Kidney (tissue), 14 donors: ENCODE measurements around the gene NEURL1. TPM values are rescaled to one million over a fixed set of nuclear protein-coding genes. Genes with fewer than 3 reads are reported as not detected.
"Not testable (repeated sequence)": the region's sequence is repeated elsewhere in the genome, so short reads cannot be mapped to it uniquely, and the experiment has no call there.

Experiments used
- DNase-seq, 5 donors: peaks; one replicate each; pipeline ENCODE4 v3.0.0-alpha.2; 2013 to 2020
- FAIRE-seq: peaks from 2 replicates; lab custom pipeline; 2012; peaks lifted over from hg19 to GRCh38; lab: Jason Lieb, UNC
- H3K27ac ChIP-seq, 2 donors: one replicate each; pipeline ENCODE4 v1.7.0; 2013; ENCODE audit warnings: low read depth in 2 of 2, low read length in 2 of 2, inconsistent platforms in 1 of 2
- H3K27me3 ChIP-seq: one replicate; pipeline ENCODE4 v1.7.1; 2013; ENCODE audit warnings: low read length, inconsistent platforms; ENCODE audit not compliant: control insufficient read depth, insufficient read depth
- H3K36me3 ChIP-seq, 3 donors: one replicate each; pipeline versions ENCODE4 v1.7.0 to v1.7.1; 2013; ENCODE audit warnings: low read length in 3 of 3, control low read depth in 1 of 3, inconsistent platforms in 1 of 3; ENCODE audit not compliant: insufficient read depth in 3 of 3, control insufficient read depth in 2 of 3
- H3K4me1 ChIP-seq, 3 donors: one replicate each; pipeline versions ENCODE4 v1.7.0 to v1.7.1; 2013; ENCODE audit warnings: low read length in 3 of 3, inconsistent platforms in 1 of 3, low read depth in 1 of 3; ENCODE audit not compliant: control insufficient read depth in 2 of 3, insufficient read depth in 2 of 3
- H3K4me3 ChIP-seq, 3 donors: one replicate each; pipeline versions ENCODE4 v1.7.0 to v1.8.1; 2013; ENCODE audit warnings: low read length in 3 of 3, control low read depth in 1 of 3, inconsistent platforms in 1 of 3
- H3K9ac ChIP-seq, 3 donors: one replicate each; pipeline versions ENCODE4 v1.7.0 to v1.7.1; 2013; ENCODE audit warnings: low read length in 3 of 3, control low read depth in 1 of 3, inconsistent platforms in 1 of 3
- H3K9me3 ChIP-seq, 3 donors: one replicate each; pipeline versions ENCODE4 v1.7.0 to v1.7.1; 2013; ENCODE audit warnings: low read length in 3 of 3, control low read depth in 1 of 3, inconsistent platforms in 1 of 3; ENCODE audit not compliant: control insufficient read depth in 2 of 3, insufficient read depth in 1 of 3
- CTCF ChIP-seq: IDR thresholded peaks from 3 replicates; pipeline ENCODE4 v1.5.1; 2012; ENCODE audit warnings: mild to moderate bottlenecking, moderate library complexity, borderline replicate concordance; ENCODE audit not compliant: insufficient read depth; ENCODE audit errors: extremely low read depth
- intact Hi-C: fragments of 100-400 bp; cut with DNase I; formaldehyde crosslinking; loops from one replicate; pipeline ENCODE4 v1.11.1; 2022
- polyA plus RNA-seq: library from polyadenylated mRNA; stranded (reverse); fragments of 350-450 nt; fragmentation: Illumina TruSeq; extraction: RNeasy Lipid Tissue Mini Kit (QIAGEN cat#74804); gene quantifications from one replicate; pipeline ENCODE4 v1.2.3, GENCODE V29; 2014; ENCODE audit warnings: low read depth, low replicate concordance; ENCODE audit not compliant: insufficient read depth
- total RNA-seq: library from RNA; stranded (reverse); fragmentation: NEBNext Ultra II Directional; extraction: Animal tissue kit (Norgen Biotek cat#: 25700); gene quantifications from one replicate; pipeline ENCODE4 v1.2.1, GENCODE V29; 2021
- donor health status: control.
- donor health status: control.
- donor health status: control.
- donor health status: control.
- donor health status: control.
- donor health status: DM: yes; HTN: yes; CAD: no.
- donor health status: Normal renal cell carcinoma (clear cell type).

The NEURL1 gene
- total and polyA plus RNA-seq, 2 donors from 2014 or later: 1.2 TPM

GRCh38 chr10:103519798-103520197, 26.3 kb downstream of the NEURL1 start:
- no peak for FAIRE-seq
- H3K27ac ChIP-seq: no peak overlapping the region
- H3K4me3 ChIP-seq: no peak overlapping the region

GRCh38 chr10:103522006-103522405, 28.5 kb downstream of the NEURL1 start:
- intact Hi-C loops, H3K4me3 ChIP-seq, H3K27me3 ChIP-seq, FAIRE-seq, H3K4me1 ChIP-seq, H3K9ac ChIP-seq, H3K27ac ChIP-seq, H3K36me3 ChIP-seq, DNase-seq, H3K9me3 ChIP-seq: not testable (repeated sequence)

More at GRCh38 chr10:103519798-103520197, 26.3 kb downstream of the NEURL1 start:
- no peak for TF ChIP-seq CTCF
- Histone ChIP-seq H3K9ac (no peak overlapping the region), H3K4me1 (no peaks in the 10 kb centered on the region), H3K36me3 (no peaks in the 10 kb centered on the region), H3K27me3 (no peaks in the 10 kb centered on the region), H3K9me3 (no peaks in the 10 kb centered on the region)
- intact Hi-C loops: no loop called here
- no peak for DNase-seq

- H3K4me3 ChIP-seq: no peak overlapping the region
- no peak overlapping the region for H3K9ac ChIP-seq
- no peaks in the 10 kb centered on the region for H3K9me3 ChIP-seq
- no peak for FAIRE-seq
- H3K4me1 ChIP-seq: no peaks in the 10 kb centered on the region
- H3K27me3 ChIP-seq: no peaks in the 10 kb centered on the region
- DNase-seq: no peak
- intact Hi-C loops: no loop called here
- no peak overlapping the region for H3K27ac ChIP-seq
- TF ChIP-seq CTCF: no peak
- H3K36me3 ChIP-seq: no peaks in the 10 kb centered on the region
Observed at GRCh38 chr10:103523683-103524082, 30.2 kb downstream of the NEURL1 start.

GRCh38 chr10:103525901-103526300, 32.4 kb downstream of the NEURL1 start:
- no peaks in the 10 kb centered on the region for H3K27me3 ChIP-seq
- no peak overlapping the region for H3K4me3 ChIP-seq
- no peaks in the 10 kb centered on the region for H3K4me1 ChIP-seq
- no peak overlapping the region for H3K9ac ChIP-seq
- intact Hi-C loops: no loop called here
- no peak overlapping the region for H3K27ac ChIP-seq
- no peaks in the 10 kb centered on the region for H3K36me3 ChIP-seq
- H3K9me3 ChIP-seq: peaks cover 0 to 6% (median 0%) of the 10 kb centered on the region in 3 donors
- TF ChIP-seq CTCF: no peak
- FAIRE-seq (no peak), DNase-seq (no peak)

GRCh38 chr10:103527476-103527875, 34.0 kb downstream of the NEURL1 start:
- H3K9ac ChIP-seq, H3K27me3 ChIP-seq, FAIRE-seq, H3K4me1 ChIP-seq, intact Hi-C loops, H3K27ac ChIP-seq, H3K9me3 ChIP-seq, DNase-seq, H3K4me3 ChIP-seq, H3K36me3 ChIP-seq: not testable (repeated sequence)
